ENCODE results near the gene ELF1.

DNA sequence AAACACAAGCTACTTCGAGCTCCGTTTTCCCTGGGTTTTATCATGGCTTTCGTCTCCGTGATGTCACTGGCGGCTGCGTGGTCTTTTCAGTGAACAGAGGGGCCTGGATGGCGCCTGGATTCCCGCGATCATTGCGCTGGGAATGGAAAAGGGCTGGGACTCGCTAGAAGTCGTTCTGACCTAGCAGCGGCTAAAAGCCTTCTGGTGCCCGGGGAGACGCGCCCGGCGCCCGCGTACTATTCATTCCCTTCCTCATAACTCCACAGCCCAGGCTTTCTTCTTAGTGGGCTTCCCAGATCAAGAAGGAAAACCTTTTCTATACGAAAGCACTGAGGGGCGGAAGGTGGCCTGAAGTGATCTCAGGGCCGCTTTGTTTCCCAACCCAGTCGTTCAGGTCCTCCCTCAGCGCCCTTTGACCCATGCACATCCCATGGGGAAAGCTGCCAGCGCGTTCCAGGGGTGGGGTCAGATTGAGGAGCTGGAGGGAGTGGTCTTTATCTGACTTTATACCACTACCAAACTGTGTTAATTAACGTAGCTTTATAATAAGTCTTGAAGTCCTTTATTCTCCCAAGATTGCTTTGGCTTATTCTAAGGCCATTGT lies 96.6 kb downstream of the ELF1 start:
- TF ChIP-seq, protein P1, sequence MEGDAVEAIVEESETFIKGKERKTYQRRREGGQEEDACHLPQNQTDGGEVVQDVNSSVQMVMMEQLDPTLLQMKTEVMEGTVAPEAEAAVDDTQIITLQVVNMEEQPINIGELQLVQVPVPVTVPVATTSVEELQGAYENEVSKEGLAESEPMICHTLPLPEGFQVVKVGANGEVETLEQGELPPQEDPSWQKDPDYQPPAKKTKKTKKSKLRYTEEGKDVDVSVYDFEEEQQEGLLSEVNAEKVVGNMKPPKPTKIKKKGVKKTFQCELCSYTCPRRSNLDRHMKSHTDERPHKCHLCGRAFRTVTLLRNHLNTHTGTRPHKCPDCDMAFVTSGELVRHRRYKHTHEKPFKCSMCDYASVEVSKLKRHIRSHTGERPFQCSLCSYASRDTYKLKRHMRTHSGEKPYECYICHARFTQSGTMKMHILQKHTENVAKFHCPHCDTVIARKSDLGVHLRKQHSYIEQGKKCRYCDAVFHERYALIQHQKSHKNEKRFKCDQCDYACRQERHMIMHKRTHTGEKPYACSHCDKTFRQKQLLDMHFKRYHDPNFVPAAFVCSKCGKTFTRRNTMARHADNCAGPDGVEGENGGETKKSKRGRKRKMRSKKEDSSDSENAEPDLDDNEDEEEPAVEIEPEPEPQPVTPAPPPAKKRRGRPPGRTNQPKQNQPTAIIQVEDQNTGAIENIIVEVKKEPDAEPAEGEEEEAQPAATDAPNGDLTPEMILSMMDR (IDR thresholded peaks at IDR 0.05; ENCODE audit: poor library complexity) = no peak
- no peak for TF ChIP-seq EZH2phosphoT487 (IDR thresholded peaks at IDR 0.05; ENCODE audit: low read depth, severe bottlenecking, unreplicated experiment)
- TF ChIP-seq EZH2 (IDR thresholded peaks at IDR 0.05; ENCODE audit: borderline replicate concordance) = no peak
